Fibroblast of the aortic adventitia (primary cell): Measurements from ENCODE around the gene ALG14. TPM values are rescaled to one million over a fixed set of nuclear protein-coding genes. Genes with fewer than 3 reads are reported as not detected.

ENCODE experiments used
- DNase-seq: peaks from one replicate; pipeline ENCODE4 v3.0.0-alpha.2; 2010; ENCODE audit warnings: low read depth
- H3K4me3 ChIP-seq: 2 replicates; pipeline ENCODE4 v1.5.1; 2011; ENCODE audit warnings: low read depth, mild to moderate bottlenecking, control low read depth, low read length, moderate library complexity
- CTCF ChIP-seq: IDR thresholded peaks from 2 replicates; pipeline ENCODE4 v1.5.1; 2011; ENCODE audit warnings: mild to moderate bottlenecking, low read length, control low read depth, inconsistent platforms; ENCODE audit not compliant: insufficient read depth
- total RNA-seq: library from RNA; depleted of rRNA; stranded (reverse); fragments of >200 nt; gene quantifications from 2 replicates; pipeline ENCODE4 v1.2.3, GENCODE V29; 2012; ENCODE audit warnings: low replicate concordance

The ALG14 gene
- total RNA-seq, 1 donor, result 2.4 TPM

GRCh38 chr1:94993931-94994645 is 78.7 kb downstream of the ALG14 start:
- no peak overlapping the region for H3K4me3 ChIP-seq
- TF ChIP-seq CTCF, result no peak
- DNase-seq, result no peak

DNA sequence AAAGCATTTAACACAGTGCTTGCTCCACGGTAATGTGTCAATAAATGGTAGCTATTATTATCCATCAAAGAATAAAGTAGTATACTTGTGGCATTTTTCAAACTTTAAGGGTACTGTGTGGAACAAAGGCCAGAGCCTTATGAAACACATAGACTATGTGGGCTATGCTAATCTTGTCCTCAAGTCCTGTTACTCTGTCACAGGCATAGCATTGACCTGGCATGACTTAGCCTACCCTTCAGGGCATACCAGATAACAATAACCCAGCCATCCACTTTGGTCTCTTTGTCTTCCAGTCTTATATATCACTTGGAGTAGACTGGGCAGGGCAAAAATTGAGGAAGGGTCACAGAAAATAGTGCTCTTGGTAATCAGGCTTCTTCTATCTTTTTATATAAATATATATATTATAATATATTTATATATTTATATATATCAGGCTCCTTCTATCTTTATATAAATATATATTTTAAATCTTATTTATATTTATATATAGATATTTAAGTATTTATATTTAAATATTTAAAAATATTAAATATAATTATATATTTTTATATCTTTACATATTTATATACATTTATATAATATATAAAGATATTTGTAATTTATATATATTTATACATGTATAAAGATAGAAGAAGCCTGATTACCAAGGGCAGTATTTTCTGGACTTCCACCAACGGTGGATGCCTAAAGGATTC is 79.7 kb downstream of the ALG14 start:
- H3K4me3 ChIP-seq, result no peak overlapping the region
- DNase-seq, result no peak
- no peak for TF ChIP-seq CTCF

DNA sequence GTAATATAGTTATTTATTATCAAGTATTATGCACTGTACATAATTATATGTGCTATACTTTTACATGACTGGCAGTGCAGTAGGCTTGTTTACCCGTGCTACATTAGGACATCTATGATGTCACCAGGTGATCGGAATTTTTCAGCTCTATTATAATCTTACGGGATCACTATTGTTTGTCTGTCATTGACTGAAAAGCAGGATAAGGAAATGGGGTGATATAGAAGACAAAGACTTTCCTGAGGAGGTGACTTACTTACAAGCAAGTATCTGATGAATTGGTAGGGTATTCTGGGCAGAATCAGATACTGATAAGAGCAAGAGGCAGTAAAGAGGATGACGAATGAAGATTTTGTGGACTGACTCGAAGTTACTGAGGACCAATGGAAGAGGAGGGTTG is 80.6 kb downstream of the ALG14 start:
- no peak for DNase-seq
- TF ChIP-seq CTCF, result no peak
- H3K4me3 ChIP-seq, result no peak overlapping the region

GRCh38 chr1:94989911-94990473 is 82.8 kb downstream of the ALG14 start:
- TF ChIP-seq CTCF, result no peak
- no peak for DNase-seq
- H3K4me3 ChIP-seq, result no peak overlapping the region

DNA sequence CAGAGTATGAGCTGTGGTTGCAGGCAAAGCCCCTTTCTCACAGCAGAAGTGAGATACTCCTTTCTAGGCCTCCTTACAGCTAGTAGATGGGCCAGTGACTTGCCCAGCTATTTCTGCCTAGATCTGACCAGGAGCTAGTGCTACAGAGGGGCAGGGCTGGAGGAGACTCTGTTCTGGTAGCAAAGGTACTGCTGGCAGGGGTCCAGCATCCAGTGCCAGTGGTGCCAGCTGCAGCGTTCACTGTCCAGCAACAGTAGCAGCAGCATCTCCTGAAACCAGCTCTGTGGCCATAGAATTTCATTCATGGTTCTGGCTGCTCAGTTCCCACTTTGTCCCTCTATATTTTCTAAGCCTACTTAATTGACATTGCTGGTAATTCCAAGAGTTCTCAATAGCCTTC is 83.4 kb downstream of the ALG14 start:
- TF ChIP-seq CTCF, result no peak
- H3K4me3 ChIP-seq, result no peak overlapping the region
- no peak for DNase-seq

DNA sequence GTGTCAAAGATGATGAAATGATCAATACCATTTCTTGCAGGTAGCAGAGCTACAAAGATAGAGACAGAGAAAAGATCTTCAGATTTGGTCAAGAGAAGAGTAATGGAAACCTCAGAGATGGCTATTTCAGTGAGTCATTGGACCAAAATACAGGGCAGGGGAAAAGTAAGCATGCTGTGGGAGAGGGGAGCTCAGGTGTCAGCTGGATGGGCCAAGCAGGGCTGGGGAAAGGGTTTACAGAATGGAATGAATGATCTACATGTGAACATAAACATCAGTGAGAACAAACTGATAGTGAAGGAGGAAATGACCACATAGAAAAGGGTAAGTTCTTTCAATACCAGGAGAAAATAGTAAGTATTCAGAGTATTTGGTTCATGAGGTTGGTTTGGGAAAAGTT is 84.4 kb downstream of the ALG14 start:
- no peak for TF ChIP-seq CTCF
- no peak overlapping the region for H3K4me3 ChIP-seq
- DNase-seq, result no peak
